Fibroblast of lung (primary cell): ENCODE data around the gene GPR137. TPM values are rescaled to one million over a fixed set of nuclear protein-coding genes. Genes with fewer than 3 reads are reported as not detected.

Source experiments
- DNase-seq, 2 donors: peaks; one replicate each; pipeline versions ENCODE4 v3.0.0 to v3.0.0-alpha.2; 2010; ENCODE audit warnings: low read depth in 2 of 2
- H2AFZ ChIP-seq: 2 replicates; pipeline ENCODE4 v1.5.1; 2012; ENCODE audit warnings: low read length, control low read depth, inconsistent platforms
- H3K27ac ChIP-seq: 2 replicates; pipeline ENCODE4 v1.5.1; 2011; ENCODE audit warnings: low read length, control low read depth; ENCODE audit not compliant: insufficient read depth
- H3K27me3 ChIP-seq: 2 replicates; pipeline ENCODE4 v1.5.1; 2011; ENCODE audit warnings: mild to moderate bottlenecking, low read length; ENCODE audit not compliant: control insufficient read depth, insufficient read depth
- H3K36me3 ChIP-seq: 2 replicates; pipeline ENCODE4 v1.5.1; 2011; ENCODE audit warnings: low read length; ENCODE audit not compliant: control insufficient read depth, insufficient read depth
- H3K4me1 ChIP-seq: 2 replicates; pipeline ENCODE4 v1.5.1; 2011; ENCODE audit warnings: low read length; ENCODE audit not compliant: control insufficient read depth, insufficient read depth; ENCODE audit errors: extremely low read depth
- H3K4me2 ChIP-seq: 2 replicates; pipeline ENCODE4 v1.5.1; 2011; ENCODE audit warnings: low read length, control low read depth; ENCODE audit not compliant: insufficient read depth; ENCODE audit errors: extremely low read depth
- H3K4me3 ChIP-seq, 4 experiments: fragments of 200-600 bp in 1 of 4; sonication (generic) in 1 of 4; replicated peaks in 1 of 4; 2 replicates each; pipeline ENCODE4 v1.5.1; 2011 to 2016; ENCODE audit warnings: low read length in 4 of 4, low read depth in 3 of 4, mild to moderate bottlenecking in 3 of 4, control low read depth in 2 of 4, inconsistent platforms in 1 of 4, mixed read lengths in 1 of 4; ENCODE audit not compliant: insufficient read depth in 1 of 4; ENCODE audit errors: control extremely low read depth in 1 of 4
- H3K79me2 ChIP-seq: 2 replicates; pipeline ENCODE4 v1.5.1; 2012; ENCODE audit warnings: mild to moderate bottlenecking, low read length, inconsistent platforms; ENCODE audit not compliant: control insufficient read depth, insufficient read depth
- H3K9ac ChIP-seq: 2 replicates; pipeline ENCODE4 v1.5.1; 2011; ENCODE audit warnings: mild to moderate bottlenecking, low read length, control low read depth; ENCODE audit not compliant: insufficient read depth
- H3K9me3 ChIP-seq: 2 replicates; pipeline ENCODE4 v1.5.1; 2012; ENCODE audit warnings: low read depth, low read length; ENCODE audit not compliant: control insufficient read depth, insufficient read depth
- H4K20me1 ChIP-seq: 2 replicates; pipeline ENCODE4 v1.5.1; 2011; ENCODE audit warnings: low read length; ENCODE audit not compliant: control insufficient read depth, insufficient read depth; ENCODE audit errors: extremely low read depth
- CTCF ChIP-seq, 2 donors: IDR thresholded peaks in 1 of 2; conservative IDR thresholded peaks in 1 of 2; 1 replicate in 1 of 2; 2 replicates in 1 of 2; pipeline ENCODE4 v1.5.1; 2011 to 2012; ENCODE audit warnings: low read length in 2 of 2, control low read depth in 1 of 2, inconsistent platforms in 1 of 2, low read depth in 1 of 2, mild to moderate bottlenecking in 1 of 2
- EZH2 ChIP-seq: IDR thresholded peaks from 2 replicates; pipeline ENCODE4 v1.5.1; 2012; ENCODE audit warnings: low read length, control low read depth, mild to moderate bottlenecking; ENCODE audit errors: missing control alignments
- polyA plus RNA-seq, 2 donors: library from polyadenylated mRNA; depleted of rRNA in 1 of 2; stranded (reverse) in 1 of 2; unstranded in 1 of 2; fragments of >200 nt; gene quantifications; 2 replicates each; pipeline ENCODE4 v1.2.1, GENCODE V29; 2011 to 2012; ENCODE audit warnings: missing spikeins in 1 of 2
- total RNA-seq: library from RNA; depleted of rRNA; stranded (reverse); fragments of >200 nt; gene quantifications from 2 replicates; pipeline ENCODE4 v1.2.1, GENCODE V29; 2014

The GPR137 gene
- total and polyA plus RNA-seq, 2 donors (not counting 1 experiment from before 2014, with no cell fraction given) = 10.7 to 10.9 TPM

- Histone ChIP-seq H3K9me3 (no peaks in the 10 kb centered on the region), H3K79me2 (peaks cover 4% of the 10 kb centered on the region), H3K4me1 (peaks cover 7% of the 10 kb centered on the region), H3K4me2 (no peak overlapping the region), H3K36me3 (no peaks in the 10 kb centered on the region), H4K20me1 (no peaks in the 10 kb centered on the region), H3K27ac (no peak overlapping the region), H3K4me3 (no peak overlapping the region), H3K9ac (no peak overlapping the region), H3K27me3 (peaks cover 19% of the 10 kb centered on the region), H2AFZ (no peak overlapping the region)
- TF ChIP-seq CTCF (conservative IDR thresholded peaks at IDR 0.05 in 1 of 2, IDR thresholded peaks at IDR 0.05 in 1 of 2; ENCODE audit: low read depth in 1 of 2, low read length in 2 of 2) (no peak), EZH2 (no peak)
- no peak for DNase-seq
Measured at GRCh38 chr11:64287676-64288352, 2.2 kb downstream of the GPR137 start.

- Histone ChIP-seq H3K79me2 (peaks cover 3% of the 10 kb centered on the region), H3K4me3 (no peak overlapping the region), H3K9me3 (no peaks in the 10 kb centered on the region), H3K27ac (no peak overlapping the region), H3K36me3 (no peaks in the 10 kb centered on the region), H4K20me1 (no peaks in the 10 kb centered on the region), H2AFZ (no peak overlapping the region), H3K9ac (no peak overlapping the region), H3K4me1 (peaks cover 7% of the 10 kb centered on the region), H3K27me3 (peaks cover 25% of the 10 kb centered on the region), H3K4me2 (no peak overlapping the region)
- no peak for DNase-seq
- TF ChIP-seq CTCF (conservative IDR thresholded peaks at IDR 0.05 in 1 of 2, IDR thresholded peaks at IDR 0.05 in 1 of 2; ENCODE audit: low read depth in 1 of 2, low read length in 2 of 2) (no peak), EZH2 (no peak)
Measured at GRCh38 chr11:64288353-64288750, 2.7 kb downstream of the GPR137 start.

GRCh38 chr11:64289002-64289564 lies 3.4 kb downstream of the GPR137 start:
- H3K27me3 ChIP-seq = peaks cover 30% of the 10 kb centered on the region
- no peaks in the 10 kb centered on the region for H3K9me3 ChIP-seq
- no peak overlapping the region for H3K27ac ChIP-seq
- H3K4me3 ChIP-seq = no peak overlapping the region
- H2AFZ ChIP-seq = no peak overlapping the region
- H3K4me1 ChIP-seq = peaks cover 7% of the 10 kb centered on the region
- no peak overlapping the region for H3K9ac ChIP-seq
- DNase-seq = no peak
- H4K20me1 ChIP-seq = no peaks in the 10 kb centered on the region
- peaks cover 2% of the 10 kb centered on the region for H3K79me2 ChIP-seq
- no peak overlapping the region for H3K4me2 ChIP-seq
- H3K36me3 ChIP-seq = no peaks in the 10 kb centered on the region
- TF ChIP-seq EZH2 = no peak
- TF ChIP-seq CTCF (conservative IDR thresholded peaks at IDR 0.05 in 1 of 2, IDR thresholded peaks at IDR 0.05 in 1 of 2; ENCODE audit: low read depth in 1 of 2, low read length in 2 of 2) = no peak
